Liver (tissue), 9 donors: Measurements from ENCODE around the gene CCDC40. TPM values are rescaled to one million over a fixed set of nuclear protein-coding genes. Genes with fewer than 3 reads are reported as not detected.

Experiments
- DNase-seq: peaks from one replicate; pipeline ENCODE4 v3.0.0-alpha.2; 2017; ENCODE audit warnings: low spot score
- H3K27ac ChIP-seq, 2 donors: one replicate each; pipeline ENCODE4 v1.7.0; 2013; ENCODE audit warnings: inconsistent platforms in 2 of 2, low read length in 2 of 2, control low read depth in 1 of 2, low read depth in 1 of 2, mild to moderate bottlenecking in 1 of 2
- H3K27me3 ChIP-seq, 4 donors: one replicate each; pipeline versions ENCODE4 v1.6.1 to v1.7.0; 2013; ENCODE audit warnings: low read length in 3 of 4, inconsistent platforms in 1 of 4, mild to moderate bottlenecking in 1 of 4, moderate library complexity in 1 of 4; ENCODE audit not compliant: control insufficient read depth in 4 of 4, insufficient read depth in 4 of 4
- H3K36me3 ChIP-seq, 4 donors: one replicate each; pipeline versions ENCODE4 v1.6.1 to v1.7.0; 2013; ENCODE audit warnings: low read length in 3 of 4, mild to moderate bottlenecking in 3 of 4, low read depth in 1 of 4, moderate library complexity in 1 of 4; ENCODE audit not compliant: control insufficient read depth in 4 of 4, insufficient read depth in 3 of 4
- H3K4me1 ChIP-seq, 4 donors: one replicate each; pipeline versions ENCODE4 v1.6.1 to v1.7.0; 2013; ENCODE audit warnings: low read length in 3 of 4, mild to moderate bottlenecking in 3 of 4, moderate library complexity in 1 of 4; ENCODE audit not compliant: control insufficient read depth in 4 of 4, insufficient read depth in 4 of 4
- H3K4me3 ChIP-seq, 3 donors: one replicate each; pipeline versions ENCODE4 v1.6.1 to v1.7.0; 2013; ENCODE audit warnings: low read length in 3 of 3, control low read depth in 1 of 3, low read depth in 1 of 3, mild to moderate bottlenecking in 1 of 3
- H3K9ac ChIP-seq, 2 donors: one replicate each; pipeline ENCODE4 v1.7.0; 2013; ENCODE audit warnings: low read length in 2 of 2, mild to moderate bottlenecking in 2 of 2, moderate library complexity in 2 of 2, control low read depth in 1 of 2, low read depth in 1 of 2
- H3K9me3 ChIP-seq, 4 donors: one replicate each; pipeline versions ENCODE4 v1.6.1 to v1.7.0; 2013; ENCODE audit warnings: low read length in 3 of 4; ENCODE audit not compliant: control insufficient read depth in 4 of 4
- EGR1 ChIP-seq, 2 donors: IDR thresholded peaks; 2 replicates each; pipeline ENCODE4 v1.6.1; 2016 to 2018; ENCODE audit warnings: antibody characterized with exemption in 2 of 2, low read depth in 2 of 2
- FOXA1 ChIP-seq: IDR thresholded peaks from 2 replicates; pipeline ENCODE4 v1.6.1; 2016; ENCODE audit warnings: antibody characterized with exemption
- FOXA2 ChIP-seq: IDR thresholded peaks from 2 replicates; pipeline ENCODE4 v1.6.1; 2016; ENCODE audit warnings: antibody characterized with exemption
- GABPA ChIP-seq, 2 donors: IDR thresholded peaks in 1 of 2; conservative IDR thresholded peaks in 1 of 2; 2 replicates each; pipeline ENCODE4 v1.6.1; 2016; ENCODE audit warnings: antibody characterized with exemption in 2 of 2, mild to moderate bottlenecking in 1 of 2, moderate library complexity in 1 of 2
- HNF4G ChIP-seq: IDR thresholded peaks from 2 replicates; pipeline ENCODE4 v1.6.1; 2016; ENCODE audit warnings: antibody characterized with exemption
- JUND ChIP-seq, 2 donors: IDR thresholded peaks; 2 replicates each; pipeline ENCODE4 v1.6.1; 2016; ENCODE audit warnings: antibody characterized with exemption in 2 of 2
- NR2F2 ChIP-seq: IDR thresholded peaks from 2 replicates; pipeline ENCODE4 v1.6.1; 2016; ENCODE audit warnings: antibody characterized with exemption
- RAD21 ChIP-seq, 2 donors: IDR thresholded peaks; 2 replicates each; pipeline ENCODE4 v1.6.1; 2016; ENCODE audit warnings: antibody characterized with exemption in 2 of 2, mild to moderate bottlenecking in 2 of 2
- RXRA ChIP-seq, 2 donors: IDR thresholded peaks; 2 replicates each; pipeline ENCODE4 v1.6.1; 2017 to 2018; ENCODE audit warnings: antibody characterized with exemption in 2 of 2, mild to moderate bottlenecking in 1 of 2
- SP1 ChIP-seq: IDR thresholded peaks from 2 replicates; pipeline ENCODE4 v1.6.1; 2018; ENCODE audit warnings: antibody characterized with exemption, mild to moderate bottlenecking
- TAF1 ChIP-seq: conservative IDR thresholded peaks from 2 replicates; pipeline ENCODE4 v1.6.1; 2016; ENCODE audit warnings: antibody characterized with exemption, mild to moderate bottlenecking
- YY1 ChIP-seq: IDR thresholded peaks from 2 replicates; pipeline ENCODE4 v1.6.1; 2016; ENCODE audit warnings: antibody characterized with exemption, mild to moderate bottlenecking
- WGBS: extraction: QIAGEN DNeasy Blood & Tissue Kit; methylation state at CpG from one replicate; pipeline ENCODE4 v1.1.7; 2013; 5-methylcytosine and 5-hydroxymethylcytosine counted together
- polyA plus RNA-seq, 2 donors: library from polyadenylated mRNA; stranded (reverse) in 1 of 2; unstranded in 1 of 2; fragments of 200-250 nt in 1 of 2; fragments of >200 nt in 1 of 2; fragmentation: Nextera tagmentation in 1 of 2; extraction: Ambion mirVana in 1 of 2; gene quantifications; one replicate each; pipeline versions ENCODE4 v1.2.1 to v1.2.3, GENCODE V29; 2013 to 2015
- total RNA-seq, 2 donors: library from RNA; depleted of rRNA; stranded (reverse); fragments of >200 nt; gene quantifications; one replicate each; pipeline ENCODE4 v1.2.3, GENCODE V29; 2014
- TF ChIP-seq, protein P1 (sequence below): fragments of 150-350 bp; IDR thresholded peaks from 2 replicates; pipeline ENCODE4 v1.5.1; 2017; ENCODE audit warnings: improper control_type of control experiment, low read depth, low read length; ENCODE audit not compliant: missing input control
- TF ChIP-seq, protein P2 (sequence below): IDR thresholded peaks from 2 replicates; pipeline ENCODE4 v1.6.1; 2016; ENCODE audit warnings: antibody characterized with exemption
- TF ChIP-seq, protein P3 (sequence below): IDR thresholded peaks from 2 replicates; pipeline ENCODE4 v1.6.1; 2016; ENCODE audit warnings: antibody characterized with exemption, mild to moderate bottlenecking
- donor health status: healthy.
- donor health status: healthy.
- donor health status: healthy.
- donor health status: healthy.
- donor health status: healthy.

CCDC40 gene
- total and polyA plus RNA-seq, 4 donors = 0.60 to 3.0 (median 1.4) TPM

DNA sequence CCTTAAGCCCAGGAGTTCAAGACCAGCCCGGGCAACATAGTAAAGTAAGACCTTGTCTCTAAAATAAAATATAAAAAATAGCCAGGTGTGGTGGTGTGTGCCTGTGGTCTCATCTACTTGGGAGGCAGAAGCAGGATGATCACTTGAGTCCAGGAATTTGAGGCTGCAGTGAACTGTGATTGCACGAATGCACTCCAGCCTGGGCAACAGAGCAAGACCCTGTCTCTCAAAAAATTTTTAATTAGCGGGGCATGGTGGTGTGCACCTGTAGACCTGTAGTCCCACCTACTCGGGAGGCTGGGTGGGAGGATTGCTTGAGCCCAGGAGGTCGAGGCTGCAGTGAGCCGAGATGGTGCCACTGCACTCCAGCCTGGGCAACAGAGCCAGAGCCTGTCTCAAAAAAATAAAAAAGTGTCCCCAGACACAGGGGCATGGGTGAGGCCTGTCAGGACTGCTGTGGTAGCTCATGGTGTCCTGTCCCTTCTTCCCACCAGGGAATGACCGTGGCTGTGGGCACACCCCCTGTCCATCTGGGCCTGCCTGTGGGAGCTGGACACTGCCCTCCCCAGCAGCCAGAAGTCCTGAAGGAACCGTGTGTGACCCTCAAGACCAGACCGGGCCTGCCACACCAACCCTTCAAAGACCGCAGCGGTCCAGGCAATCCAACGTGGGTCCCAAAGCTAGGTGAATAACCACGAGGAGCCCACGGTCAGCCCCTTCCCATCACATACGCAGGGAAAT is 34.1 kb downstream of the CCDC40 start:
- Histone ChIP-seq H3K9ac (peak overlapping the region; percentile 72 to 74), H3K27me3 (no peaks in the 10 kb centered on the region), H3K9me3 (no peaks in the 10 kb centered on the region), H3K36me3 (no peaks in the 10 kb centered on the region), H3K27ac (peak overlapping the region; percentile 91 to 94), H3K4me1 (peaks cover 0 to 22% (median 12%) of the 10 kb centered on the region in 4 donors), H3K4me3 (peak overlapping the region; percentile 48 to 71 (median 60))
- TF ChIP-seq, protein P1, sequence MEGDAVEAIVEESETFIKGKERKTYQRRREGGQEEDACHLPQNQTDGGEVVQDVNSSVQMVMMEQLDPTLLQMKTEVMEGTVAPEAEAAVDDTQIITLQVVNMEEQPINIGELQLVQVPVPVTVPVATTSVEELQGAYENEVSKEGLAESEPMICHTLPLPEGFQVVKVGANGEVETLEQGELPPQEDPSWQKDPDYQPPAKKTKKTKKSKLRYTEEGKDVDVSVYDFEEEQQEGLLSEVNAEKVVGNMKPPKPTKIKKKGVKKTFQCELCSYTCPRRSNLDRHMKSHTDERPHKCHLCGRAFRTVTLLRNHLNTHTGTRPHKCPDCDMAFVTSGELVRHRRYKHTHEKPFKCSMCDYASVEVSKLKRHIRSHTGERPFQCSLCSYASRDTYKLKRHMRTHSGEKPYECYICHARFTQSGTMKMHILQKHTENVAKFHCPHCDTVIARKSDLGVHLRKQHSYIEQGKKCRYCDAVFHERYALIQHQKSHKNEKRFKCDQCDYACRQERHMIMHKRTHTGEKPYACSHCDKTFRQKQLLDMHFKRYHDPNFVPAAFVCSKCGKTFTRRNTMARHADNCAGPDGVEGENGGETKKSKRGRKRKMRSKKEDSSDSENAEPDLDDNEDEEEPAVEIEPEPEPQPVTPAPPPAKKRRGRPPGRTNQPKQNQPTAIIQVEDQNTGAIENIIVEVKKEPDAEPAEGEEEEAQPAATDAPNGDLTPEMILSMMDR = no peak
- TF ChIP-seq TAF1 = no peak
- no peak for TF ChIP-seq RAD21 (IDR thresholded peaks at IDR 0.05)
- TF ChIP-seq FOXA1 = no peak
- no peak for TF ChIP-seq RXRA (IDR thresholded peaks at IDR 0.05)
- no peak for TF ChIP-seq GABPA (IDR thresholded peaks at IDR 0.05 in 1 of 2, conservative IDR thresholded peaks at IDR 0.05 in 1 of 2)
- TF ChIP-seq HNF4G = no peak
- no peak for TF ChIP-seq NR2F2
- TF ChIP-seq SP1 = no peak
- TF ChIP-seq, protein P2, sequence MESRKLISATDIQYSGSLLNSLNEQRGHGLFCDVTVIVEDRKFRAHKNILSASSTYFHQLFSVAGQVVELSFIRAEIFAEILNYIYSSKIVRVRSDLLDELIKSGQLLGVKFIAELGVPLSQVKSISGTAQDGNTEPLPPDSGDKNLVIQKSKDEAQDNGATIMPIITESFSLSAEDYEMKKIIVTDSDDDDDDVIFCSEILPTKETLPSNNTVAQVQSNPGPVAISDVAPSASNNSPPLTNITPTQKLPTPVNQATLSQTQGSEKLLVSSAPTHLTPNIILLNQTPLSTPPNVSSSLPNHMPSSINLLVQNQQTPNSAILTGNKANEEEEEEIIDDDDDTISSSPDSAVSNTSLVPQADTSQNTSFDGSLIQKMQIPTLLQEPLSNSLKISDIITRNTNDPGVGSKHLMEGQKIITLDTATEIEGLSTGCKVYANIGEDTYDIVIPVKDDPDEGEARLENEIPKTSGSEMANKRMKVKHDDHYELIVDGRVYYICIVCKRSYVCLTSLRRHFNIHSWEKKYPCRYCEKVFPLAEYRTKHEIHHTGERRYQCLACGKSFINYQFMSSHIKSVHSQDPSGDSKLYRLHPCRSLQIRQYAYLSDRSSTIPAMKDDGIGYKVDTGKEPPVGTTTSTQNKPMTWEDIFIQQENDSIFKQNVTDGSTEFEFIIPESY = no peak
- no peak for TF ChIP-seq JUND (IDR thresholded peaks at IDR 0.05)
- no peak for TF ChIP-seq FOXA2
- TF ChIP-seq, protein P3, sequence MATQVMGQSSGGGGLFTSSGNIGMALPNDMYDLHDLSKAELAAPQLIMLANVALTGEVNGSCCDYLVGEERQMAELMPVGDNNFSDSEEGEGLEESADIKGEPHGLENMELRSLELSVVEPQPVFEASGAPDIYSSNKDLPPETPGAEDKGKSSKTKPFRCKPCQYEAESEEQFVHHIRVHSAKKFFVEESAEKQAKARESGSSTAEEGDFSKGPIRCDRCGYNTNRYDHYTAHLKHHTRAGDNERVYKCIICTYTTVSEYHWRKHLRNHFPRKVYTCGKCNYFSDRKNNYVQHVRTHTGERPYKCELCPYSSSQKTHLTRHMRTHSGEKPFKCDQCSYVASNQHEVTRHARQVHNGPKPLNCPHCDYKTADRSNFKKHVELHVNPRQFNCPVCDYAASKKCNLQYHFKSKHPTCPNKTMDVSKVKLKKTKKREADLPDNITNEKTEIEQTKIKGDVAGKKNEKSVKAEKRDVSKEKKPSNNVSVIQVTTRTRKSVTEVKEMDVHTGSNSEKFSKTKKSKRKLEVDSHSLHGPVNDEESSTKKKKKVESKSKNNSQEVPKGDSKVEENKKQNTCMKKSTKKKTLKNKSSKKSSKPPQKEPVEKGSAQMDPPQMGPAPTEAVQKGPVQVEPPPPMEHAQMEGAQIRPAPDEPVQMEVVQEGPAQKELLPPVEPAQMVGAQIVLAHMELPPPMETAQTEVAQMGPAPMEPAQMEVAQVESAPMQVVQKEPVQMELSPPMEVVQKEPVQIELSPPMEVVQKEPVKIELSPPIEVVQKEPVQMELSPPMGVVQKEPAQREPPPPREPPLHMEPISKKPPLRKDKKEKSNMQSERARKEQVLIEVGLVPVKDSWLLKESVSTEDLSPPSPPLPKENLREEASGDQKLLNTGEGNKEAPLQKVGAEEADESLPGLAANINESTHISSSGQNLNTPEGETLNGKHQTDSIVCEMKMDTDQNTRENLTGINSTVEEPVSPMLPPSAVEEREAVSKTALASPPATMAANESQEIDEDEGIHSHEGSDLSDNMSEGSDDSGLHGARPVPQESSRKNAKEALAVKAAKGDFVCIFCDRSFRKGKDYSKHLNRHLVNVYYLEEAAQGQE = no peak
- no peak for TF ChIP-seq EGR1 (IDR thresholded peaks at IDR 0.05; ENCODE audit: low read depth in 2 of 2)
- TF ChIP-seq YY1 = no peak
- WGBS = 60% methylated on average over 15 of the region's 15 CpGs
- DNase-seq = no peak
